HFF-Myc (cell line): Measurements from ENCODE around the gene GOLGB1.
"Not testable (repeated sequence)": the region's sequence is repeated elsewhere in the genome, so short reads cannot be mapped to it uniquely, and the experiment has no call there.

Experiments used
- DNase-seq: peaks from one replicate; pipeline ENCODE4 v3.0.0-alpha.2; 2011; ENCODE audit warnings: low read depth; ENCODE audit errors: extremely low read depth
- H3K4me3 ChIP-seq: replicated peaks from 2 replicates; pipeline ENCODE4 v1.5.1; 2011; ENCODE audit warnings: low read depth, mild to moderate bottlenecking, control low read depth, low read length
- CTCF ChIP-seq: IDR thresholded peaks from 2 replicates; pipeline ENCODE4 v1.5.1; 2012; ENCODE audit warnings: mild to moderate bottlenecking, low read depth, low read length, control low read depth; ENCODE audit errors: missing control alignments

GOLGB1 gene

GRCh38 chr3:121781611-121782010 is 32.1 kb upstream of the GOLGB1 start:
- DNase-seq, result no peak
- TF ChIP-seq CTCF, result no peak
- H3K4me3 ChIP-seq, result no peak overlapping the region

GRCh38 chr3:121775095-121775494 is 25.6 kb upstream of the GOLGB1 start:
- not testable (repeated sequence) for DNase-seq

GRCh38 chr3:121769246-121769645 is 19.7 kb upstream of the GOLGB1 start:
- no peak for DNase-seq
- no peak for TF ChIP-seq CTCF
- H3K4me3 ChIP-seq, result no peak overlapping the region

More at GRCh38 chr3:121775095-121775494, 25.6 kb upstream of the GOLGB1 start:
- H3K4me3 ChIP-seq, result not testable (repeated sequence)

GRCh38 chr3:121768452-121768851 is 18.9 kb upstream of the GOLGB1 start:
- DNase-seq, result no peak
- no peak overlapping the region for H3K4me3 ChIP-seq
- no peak for TF ChIP-seq CTCF

- no peak overlapping the region for H3K4me3 ChIP-seq
- TF ChIP-seq CTCF, result no peak
- DNase-seq, result no peak
These were observed 10.1 kb upstream of the GOLGB1 start for GRCh38 chr3:121759541-121760202.

GRCh38 chr3:121758727-121759450 is 9.3 kb upstream of the GOLGB1 start:
- H3K4me3 ChIP-seq, result no peak overlapping the region
- no peak for TF ChIP-seq CTCF
- no peak for DNase-seq

- DNase-seq, result no peak
- TF ChIP-seq CTCF, result no peak
- no peak overlapping the region for H3K4me3 ChIP-seq
These were observed 8.4 kb upstream of the GOLGB1 start for GRCh38 chr3:121757812-121758545.
